Measurements from ENCODE around the gene ERC2.

DNA sequence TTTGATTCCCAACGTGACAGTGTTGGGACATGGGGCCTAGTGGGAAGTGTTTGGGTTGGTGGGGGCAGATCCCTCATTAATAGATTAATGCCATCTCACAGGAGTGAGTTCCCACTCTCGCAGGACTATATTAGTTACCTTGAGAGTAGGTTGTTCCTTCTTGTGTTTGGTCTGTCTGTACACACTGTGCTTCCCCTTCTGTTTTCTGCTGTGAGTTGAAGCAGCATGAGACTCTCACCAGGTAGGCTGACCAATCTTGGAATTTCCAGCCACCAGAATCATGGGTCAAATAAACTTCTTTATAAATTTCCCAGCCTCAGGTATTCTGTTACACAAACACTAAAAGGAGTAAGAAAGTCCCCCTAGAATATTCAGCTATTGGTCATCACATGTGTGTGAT lies 145.4 kb downstream of the ERC2 start:
- TF ChIP-seq, protein P1, sequence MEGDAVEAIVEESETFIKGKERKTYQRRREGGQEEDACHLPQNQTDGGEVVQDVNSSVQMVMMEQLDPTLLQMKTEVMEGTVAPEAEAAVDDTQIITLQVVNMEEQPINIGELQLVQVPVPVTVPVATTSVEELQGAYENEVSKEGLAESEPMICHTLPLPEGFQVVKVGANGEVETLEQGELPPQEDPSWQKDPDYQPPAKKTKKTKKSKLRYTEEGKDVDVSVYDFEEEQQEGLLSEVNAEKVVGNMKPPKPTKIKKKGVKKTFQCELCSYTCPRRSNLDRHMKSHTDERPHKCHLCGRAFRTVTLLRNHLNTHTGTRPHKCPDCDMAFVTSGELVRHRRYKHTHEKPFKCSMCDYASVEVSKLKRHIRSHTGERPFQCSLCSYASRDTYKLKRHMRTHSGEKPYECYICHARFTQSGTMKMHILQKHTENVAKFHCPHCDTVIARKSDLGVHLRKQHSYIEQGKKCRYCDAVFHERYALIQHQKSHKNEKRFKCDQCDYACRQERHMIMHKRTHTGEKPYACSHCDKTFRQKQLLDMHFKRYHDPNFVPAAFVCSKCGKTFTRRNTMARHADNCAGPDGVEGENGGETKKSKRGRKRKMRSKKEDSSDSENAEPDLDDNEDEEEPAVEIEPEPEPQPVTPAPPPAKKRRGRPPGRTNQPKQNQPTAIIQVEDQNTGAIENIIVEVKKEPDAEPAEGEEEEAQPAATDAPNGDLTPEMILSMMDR (conservative IDR thresholded peaks at IDR 0.05; ENCODE audit: low read length): no peak
- TF ChIP-seq EZH2phosphoT487 (IDR thresholded peaks at IDR 0.05; ENCODE audit: borderline replicate concordance): no peak
